ENCODE data around the gene PHF2.

DNA sequence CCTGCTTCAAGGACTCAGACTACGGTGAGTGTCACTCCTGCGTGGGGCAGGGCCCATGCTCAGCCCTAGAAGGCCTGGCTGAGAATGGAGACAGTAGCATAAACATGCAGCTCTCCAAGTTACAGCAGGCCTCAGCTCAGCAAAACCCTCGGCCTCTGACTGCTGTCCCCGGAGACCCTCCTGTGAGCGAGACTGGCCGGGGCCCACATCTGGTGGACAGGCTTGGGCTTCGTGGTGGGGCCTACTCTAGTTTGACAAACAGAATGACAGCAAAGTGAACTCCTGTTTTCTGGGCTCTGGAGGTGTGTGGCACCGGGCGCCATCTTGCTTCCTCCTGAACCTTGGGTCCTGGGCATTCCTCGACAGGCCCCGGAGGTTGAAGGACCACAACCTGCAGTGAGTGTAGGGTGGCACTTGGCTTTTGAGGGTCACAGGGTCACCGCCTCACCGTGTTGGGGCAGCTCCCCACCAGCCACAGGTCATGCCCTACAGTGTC is 97.5 kb downstream of the PHF2 start:
- no peak for TF ChIP-seq POLR2AphosphoS5 (IDR thresholded peaks at IDR 0.05)
- TF ChIP-seq, protein P1, sequence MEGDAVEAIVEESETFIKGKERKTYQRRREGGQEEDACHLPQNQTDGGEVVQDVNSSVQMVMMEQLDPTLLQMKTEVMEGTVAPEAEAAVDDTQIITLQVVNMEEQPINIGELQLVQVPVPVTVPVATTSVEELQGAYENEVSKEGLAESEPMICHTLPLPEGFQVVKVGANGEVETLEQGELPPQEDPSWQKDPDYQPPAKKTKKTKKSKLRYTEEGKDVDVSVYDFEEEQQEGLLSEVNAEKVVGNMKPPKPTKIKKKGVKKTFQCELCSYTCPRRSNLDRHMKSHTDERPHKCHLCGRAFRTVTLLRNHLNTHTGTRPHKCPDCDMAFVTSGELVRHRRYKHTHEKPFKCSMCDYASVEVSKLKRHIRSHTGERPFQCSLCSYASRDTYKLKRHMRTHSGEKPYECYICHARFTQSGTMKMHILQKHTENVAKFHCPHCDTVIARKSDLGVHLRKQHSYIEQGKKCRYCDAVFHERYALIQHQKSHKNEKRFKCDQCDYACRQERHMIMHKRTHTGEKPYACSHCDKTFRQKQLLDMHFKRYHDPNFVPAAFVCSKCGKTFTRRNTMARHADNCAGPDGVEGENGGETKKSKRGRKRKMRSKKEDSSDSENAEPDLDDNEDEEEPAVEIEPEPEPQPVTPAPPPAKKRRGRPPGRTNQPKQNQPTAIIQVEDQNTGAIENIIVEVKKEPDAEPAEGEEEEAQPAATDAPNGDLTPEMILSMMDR (IDR thresholded peaks at IDR 0.05): no peak
